Activated CD8-positive, alpha-beta T cell treated with anti-CD3 and anti-CD28 coated beads for 36 hours (primary cell): ENCODE results near the gene DPAGT1. TPM values are rescaled to one million over a fixed set of nuclear protein-coding genes. Genes with fewer than 3 reads are reported as not detected.
A peak's percentile ranks its signal among the peaks of the same experiment; 100 is the strongest.

Experiments
- ATAC-seq: fragments of 200-7000 bp; cut with Tn5 transposase; one replicate; pipeline ENCODE4 v1.10.0; 2021; ENCODE audit warnings: mild to moderate bottlenecking, moderate library complexity
- CTCF ChIA-PET: fragments of 350-600 bp; sonication (Branson Sonifier 250); formaldehyde crosslinking; loops from one replicate; lab custom pipeline; 2021; ENCODE audit warnings: antibody characterized with exemption; lab: Charles Lee
- POLR2A ChIA-PET: fragments of 350-600 bp; sonication (Branson Sonifier 250); formaldehyde crosslinking; loops from one replicate; lab custom pipeline; 2021; ENCODE audit warnings: antibody characterized with exemption; lab: Charles Lee
- DNase-seq: peaks from one replicate; pipeline ENCODE4 v3.0.0-alpha.2; 2020
- H3K27ac Mint-ChIP-seq: one replicate; pipeline ENCODE4 v1.8.0; 2021; ENCODE audit warnings: mild to moderate bottlenecking, mixed read lengths
- H3K27me3 Mint-ChIP-seq: one replicate; pipeline ENCODE4 v1.8.0; 2021; ENCODE audit warnings: mixed read lengths
- H3K36me3 Mint-ChIP-seq: one replicate; pipeline ENCODE4 v1.8.0; 2021; ENCODE audit warnings: low read depth, mixed read lengths
- H3K4me1 Mint-ChIP-seq: one replicate; pipeline ENCODE4 v1.8.0; 2021; ENCODE audit warnings: low read depth, mixed read lengths
- H3K4me3 Mint-ChIP-seq: one replicate; pipeline ENCODE4 v1.8.0; 2021; ENCODE audit warnings: mild to moderate bottlenecking, moderate library complexity, mixed read lengths
- H3K9me3 Mint-ChIP-seq: one replicate; pipeline ENCODE4 v1.8.0; 2021; ENCODE audit warnings: mixed read lengths
- CTCF ChIP-seq: fragments of 200-600 bp; IDR thresholded peaks from one replicate; pipeline ENCODE4 v1.8.0; 2022; ENCODE audit warnings: antibody characterized with exemption, mild to moderate bottlenecking
- intact Hi-C: fragments of 100-400 bp; cut with micrococcal nuclease; formaldehyde crosslinking; loops from one replicate; pipeline ENCODE4 v1.10.0; 2022
- total RNA-seq, 2 experiments: library from RNA; stranded (reverse); gene quantifications; one replicate each; pipeline ENCODE4 v1.2.3, GENCODE V29; 2021

The DPAGT1 gene
- total RNA-seq, 2 experiments from 2014 or later = 51.1 to 52.2 TPM

- TF ChIP-seq CTCF = no peak
- H3K27ac Mint-ChIP-seq = peak within 1 kb of the TSS; percentile 89
- ATAC-seq = peak; percentile 98
These were observed 19.6 kb upstream of the DPAGT1 start, which contains the start of gene HINFP for GRCh38 chr11:119121008-119121810. HINFP (plus strand) TSS chr11:119121580; CDS start chr11:119126945, 5,365 bp downstream.

GRCh38 chr11:119120639-119121007, 19.0 kb upstream of the DPAGT1 start:
- Mint-ChIP-seq H3K4me1 (peaks cover 33% of the 10 kb centered on the region), H3K4me3 (peak overlapping the region; percentile 93), H3K9me3 (no peaks in the 10 kb centered on the region), H3K36me3 (peaks cover 24% of the 10 kb centered on the region), H3K27ac (peak overlapping the region; percentile 89), H3K27me3 (no peaks in the 10 kb centered on the region)
- CTCF ChIA-PET = interaction anchor here (0.9 to 2.2 kb wide), 5 partner anchors 14 to 85 kb away, joined by 3 to 7 read pairs (median 4); no protein-coding TSS in a partner anchor
- intact Hi-C loops = no loop called here
- no peak for DNase-seq
- POLR2A ChIA-PET = interaction anchor here (0.6 to 6.2 kb wide), 9 partner anchors 10 to 203 kb away, joined by 3 to 46 read pairs (median 4); no protein-coding TSS in a partner anchor
- ATAC-seq = no peak
- TF ChIP-seq CTCF = no peak

More at GRCh38 chr11:119121008-119121810, 19.6 kb upstream of the DPAGT1 start, which contains the start of gene HINFP:
- H3K4me1 Mint-ChIP-seq = peaks cover 29% of the 10 kb centered on the region
- H3K9me3 Mint-ChIP-seq = no peaks in the 10 kb centered on the region
- ChIA-PET CTCF (interaction anchor here (0.5 to 2.2 kb wide), 7 partner anchors 12 to 84 kb away, joined by 3 to 7 read pairs (median 3); no protein-coding TSS in a partner anchor), POLR2A (interaction anchor here (0.6 to 6.2 kb wide), 13 partner anchors 10 to 107 kb away, joined by 3 to 46 read pairs (median 3); partner anchors contain the start of genes C2CD2L and SLC37A4)
- DNase-seq = peak; percentile 100
- peaks cover 19% of the 10 kb centered on the region for H3K36me3 Mint-ChIP-seq
- intact Hi-C loops = no loop called here
- H3K27me3 Mint-ChIP-seq = no peaks in the 10 kb centered on the region
- peak within 1 kb of the TSS; percentile 93 for H3K4me3 Mint-ChIP-seq

GRCh38 chr11:119118946-119119345, 17.3 kb upstream of the DPAGT1 start:
- H3K27ac Mint-ChIP-seq = no peak overlapping the region
- ChIA-PET POLR2A (interaction anchor here (0.6 to 6.2 kb wide), 5 partner anchors 8 to 1149 kb away, joined by 3 to 46 read pairs (median 3); partner anchors contain the start of gene C2CD2L), CTCF (interaction anchor here (0.8 to 1.2 kb wide), 5 partner anchors 9 to 87 kb away, joined by 3 to 5 read pairs (median 4); partner anchors contain the start of gene CBL)

GRCh38 chr11:119118227-119118626, 16.6 kb upstream of the DPAGT1 start:
- DNase-seq = no peak
- Mint-ChIP-seq H3K27ac (no peak overlapping the region), H3K4me3 (no peak overlapping the region), H3K36me3 (peaks cover 32% of the 10 kb centered on the region), H3K4me1 (peaks cover 38% of the 10 kb centered on the region), H3K27me3 (no peaks in the 10 kb centered on the region), H3K9me3 (no peaks in the 10 kb centered on the region)
- TF ChIP-seq CTCF = no peak
- intact Hi-C loops = no loop called here
- no peak for ATAC-seq
- CTCF ChIA-PET = interaction anchor here (0.8 to 1.3 kb wide), 6 partner anchors 8 to 88 kb away, joined by 3 to 5 read pairs (median 4); partner anchors contain the start of genes CBL and VPS11
- POLR2A ChIA-PET = interaction anchor here (0.6 to 6.2 kb wide), 6 partner anchors 7 to 159 kb away, joined by 3 to 46 read pairs (median 4); partner anchors contain the start of gene C2CD2L

More at GRCh38 chr11:119118946-119119345, 17.3 kb upstream of the DPAGT1 start:
- DNase-seq (no peak), ATAC-seq (no peak)
- Mint-ChIP-seq H3K4me1 (peaks cover 37% of the 10 kb centered on the region), H3K27me3 (no peaks in the 10 kb centered on the region), H3K9me3 (no peaks in the 10 kb centered on the region), H3K36me3 (peaks cover 28% of the 10 kb centered on the region), H3K4me3 (no peak overlapping the region)
- intact Hi-C loops = no loop called here
- TF ChIP-seq CTCF = no peak
